Endothelial cell of umbilical vein (primary cell): Measurements from ENCODE around the gene RELN. TPM values are rescaled to one million over a fixed set of nuclear protein-coding genes. Genes with fewer than 3 reads are reported as not detected.

Experiments used
- BruUV-seq: library from RNA; stranded (reverse); fragments of 400-500 nt; replicated peaks from 2 replicates; lab custom pipeline; 2021; lab: Mats Ljungman, UMichigan
- CTCF ChIA-PET: fragments of 300-600, 350-600 bp; sonication (Branson Sonifier 250); formaldehyde crosslinking; loops from one replicate; lab custom pipeline; 2021; ENCODE audit warnings: antibody characterized with exemption, inconsistent platforms; lab: Charles Lee
- POLR2A ChIA-PET: fragments of 300-600, 350-600 bp; sonication (Branson Sonifier 250); formaldehyde crosslinking; loops from one replicate; lab custom pipeline; 2021; ENCODE audit warnings: antibody characterized with exemption, inconsistent platforms; lab: Charles Lee
- DNase-seq: peaks from one replicate; pipeline ENCODE4 v3.0.0-alpha.2; 2011; ENCODE audit warnings: low read depth, low spot score
- FAIRE-seq: peaks from 2 replicates; lab custom pipeline; 2011; peaks lifted over from hg19 to GRCh38; lab: Jason Lieb, UNC
- H2AFZ ChIP-seq: 2 replicates; pipeline ENCODE4 v1.6.0; 2012; ENCODE audit warnings: low read depth, low read length, control low read depth, inconsistent platforms
- H3K27ac ChIP-seq: 2 replicates; pipeline ENCODE4 v1.5.1; 2011; ENCODE audit warnings: low read depth, mild to moderate bottlenecking, control low read depth, low read length, moderate library complexity; ENCODE audit not compliant: insufficient read depth
- H3K27me3 ChIP-seq, 2 experiments: 2 replicates each; pipeline versions ENCODE4 v1.6.0 to v1.6.1; 2011; ENCODE audit warnings: low read length in 2 of 2, mixed read lengths in 1 of 2; ENCODE audit not compliant: control insufficient read depth in 2 of 2, insufficient read depth in 2 of 2
- H3K36me3 ChIP-seq, 2 experiments: 2 replicates in 1 of 2; 3 replicates in 1 of 2; pipeline ENCODE4 v1.5.1; 2011; ENCODE audit warnings: low read length in 2 of 2, mild to moderate bottlenecking in 1 of 2, moderate library complexity in 1 of 2; ENCODE audit not compliant: control insufficient read depth in 2 of 2, insufficient read depth in 2 of 2; ENCODE audit errors: extremely low read depth in 1 of 2
- H3K4me1 ChIP-seq: 3 replicates; pipeline ENCODE4 v1.5.1; 2011; ENCODE audit warnings: mild to moderate bottlenecking, low read length; ENCODE audit not compliant: control insufficient read depth, insufficient read depth; ENCODE audit errors: extremely low read depth
- H3K4me2 ChIP-seq: 2 replicates; pipeline ENCODE4 v1.6.1; 2011; ENCODE audit warnings: low read length, control low read depth, mixed read lengths; ENCODE audit not compliant: insufficient read depth
- H3K4me3 ChIP-seq, 3 experiments: fragments of 200-600 bp in 1 of 3; sonication (generic), shearing (Covaris generic) in 1 of 3; replicated peaks in 1 of 3; 2 replicates each; pipeline ENCODE4 v1.5.1; 2011 to 2016; ENCODE audit warnings: control low read depth in 3 of 3, low read length in 3 of 3, mild to moderate bottlenecking in 2 of 3, inconsistent platforms in 1 of 3, low read depth in 1 of 3, moderate library complexity in 1 of 3; ENCODE audit not compliant: insufficient read depth in 1 of 3
- H3K79me2 ChIP-seq: 2 replicates; pipeline ENCODE4 v1.6.0; 2012; ENCODE audit warnings: low read length, inconsistent platforms; ENCODE audit not compliant: control insufficient read depth, insufficient read depth
- H3K9ac ChIP-seq: replicated peaks from 2 replicates; pipeline ENCODE3; 2011; ENCODE audit warnings: low read length, control low read depth; ENCODE audit not compliant: insufficient read depth; ENCODE audit errors: extremely low read depth
- H3K9me1 ChIP-seq: replicated peaks from 3 replicates; pipeline ENCODE4 v1.6.0; 2011; ENCODE audit warnings: mild to moderate bottlenecking, low read length; ENCODE audit not compliant: control insufficient read depth, insufficient read depth; ENCODE audit errors: extremely low read depth
- H3K9me3 ChIP-seq: replicated peaks from 2 replicates; pipeline ENCODE4 v1.5.1; 2012; ENCODE audit warnings: low read length, inconsistent platforms; ENCODE audit not compliant: control insufficient read depth, insufficient read depth
- H4K20me1 ChIP-seq: replicated peaks from 2 replicates; pipeline ENCODE3; 2011; ENCODE audit warnings: mild to moderate bottlenecking, low read length; ENCODE audit not compliant: control insufficient read depth, insufficient read depth; ENCODE audit errors: extremely low read depth
- EZH2 ChIP-seq: IDR thresholded peaks from 2 replicates; pipeline ENCODE4 v1.6.1; 2012; ENCODE audit warnings: borderline replicate concordance, low read depth, mild to moderate bottlenecking, moderate library complexity, low read length, inconsistent platforms; ENCODE audit not compliant: severe bottlenecking
- FOS ChIP-seq: IDR thresholded peaks from 2 replicates; pipeline ENCODE4 v1.6.1; 2011; ENCODE audit warnings: mild to moderate bottlenecking, low read length, moderate library complexity, borderline replicate concordance; ENCODE audit not compliant: insufficient read depth
- GATA2 ChIP-seq: IDR thresholded peaks from 2 replicates; pipeline ENCODE4 v1.7.0; 2011; ENCODE audit warnings: low read depth, mild to moderate bottlenecking, moderate library complexity, mixed read lengths, low read length; ENCODE audit not compliant: insufficient read length, insufficient read depth
- JUN ChIP-seq: IDR thresholded peaks from 2 replicates; pipeline ENCODE4 v1.6.1; 2011; ENCODE audit warnings: borderline replicate concordance, low read depth; ENCODE audit not compliant: insufficient read length, insufficient read depth
- MYC ChIP-seq: IDR thresholded peaks from one replicate; pipeline ENCODE4 v1.6.1; 2011; ENCODE audit warnings: mild to moderate bottlenecking, low read depth, low read length
- POLR2A ChIP-seq: IDR thresholded peaks from 2 replicates; pipeline ENCODE4 v1.6.1; 2012; ENCODE audit warnings: low read depth, mild to moderate bottlenecking, control low read depth, low read length
- POLR2AphosphoS5 ChIP-seq: IDR thresholded peaks from 2 replicates; pipeline ENCODE4 v1.6.1; 2012; ENCODE audit warnings: low read depth, mild to moderate bottlenecking, control low read depth, low read length, moderate library complexity; ENCODE audit not compliant: insufficient read depth
- dilution Hi-C: fragments of 300-500 bp; cut with MboI; formaldehyde crosslinking; loops from one replicate; pipeline ENCODE4 v1.15.0; 2019; ENCODE audit warnings: low sequenced_read_pairs; ENCODE audit not compliant: extremely low pct_ligation_motif_present
- intact Hi-C: fragments of 100-400 bp; cut with micrococcal nuclease; formaldehyde crosslinking; loops from one replicate; pipeline ENCODE4 v1.10.0; 2022
- polyA plus RNA-seq, 4 experiments: library from polyadenylated mRNA; depleted of rRNA in 3 of 4; stranded (reverse) in 3 of 4; unstranded in 1 of 4; fragments of >200 nt; gene quantifications; 2 replicates each; pipeline versions ENCODE4 v1.2.1 to v1.2.3, GENCODE V29; 2011 to 2012; ENCODE audit warnings: missing spikeins in 1 of 4
- total RNA-seq: library from RNA; stranded (reverse); gene quantifications from 2 replicates; pipeline ENCODE4 v1.2.3, GENCODE V29; 2021
- TF ChIP-seq, protein P1 (sequence below): IDR thresholded peaks from 2 replicates; pipeline ENCODE4 v1.6.1; 2011; ENCODE audit not compliant: insufficient read depth, insufficient read length
- TF ChIP-seq, protein P2 (sequence below), 2 donors: IDR thresholded peaks; 1 replicate in 1 of 2; 2 replicates in 1 of 2; pipeline ENCODE4 v1.5.1; 2011; ENCODE audit warnings: low read length in 2 of 2, mild to moderate bottlenecking in 2 of 2, moderate library complexity in 2 of 2, control low read depth in 1 of 2, inconsistent platforms in 1 of 2, low read depth in 1 of 2; ENCODE audit not compliant: insufficient read depth in 1 of 2; ENCODE audit errors: extremely low read depth in 1 of 2

Gene RELN
- total and polyA plus RNA-seq, 2 donors (not counting 3 experiments of a cell fraction or from before 2014, with no cell fraction given) = 0.15 to 0.22 TPM

DNA sequence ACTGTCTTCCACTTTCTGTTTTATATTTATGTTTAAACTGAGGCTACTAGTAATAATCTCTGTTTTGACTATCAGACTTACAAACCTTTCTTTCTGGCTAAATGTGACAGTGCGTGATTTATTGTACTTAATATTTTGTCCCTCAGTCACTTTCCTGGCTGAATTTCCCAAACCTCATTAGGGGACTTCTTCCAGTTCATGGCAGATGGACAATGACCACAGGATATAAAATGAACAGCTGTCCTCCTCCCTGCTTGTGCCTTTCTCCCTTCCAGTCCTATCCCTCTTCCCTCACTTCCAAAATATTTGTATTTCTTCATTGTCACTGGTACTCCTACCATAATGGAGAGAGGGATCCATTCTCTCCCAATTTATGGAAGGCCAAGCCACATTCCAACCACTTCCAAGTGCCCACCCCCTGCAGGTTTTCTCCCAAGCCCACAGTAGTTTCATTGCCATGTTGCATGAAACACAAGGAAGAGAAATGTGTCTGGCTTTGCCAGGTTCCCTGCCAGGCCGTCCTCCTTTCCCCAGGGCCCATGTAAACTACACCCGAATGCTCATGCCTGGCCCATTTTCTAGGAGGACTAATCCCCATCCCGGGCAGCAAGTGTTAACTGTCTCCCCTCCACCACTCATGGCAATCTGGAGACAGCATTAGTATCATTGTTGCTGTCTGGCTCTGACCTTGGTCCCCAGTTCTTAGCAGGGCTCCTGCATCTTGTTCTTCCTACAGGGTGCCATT is 273.9 kb downstream of the RELN start:
- ChIA-PET CTCF (no interaction called here), POLR2A (no interaction called here)
- H3K4me2 ChIP-seq = no peak overlapping the region
- dilution Hi-C loops = no loop called here
- no peak overlapping the region for H2AFZ ChIP-seq
- DNase-seq = no peak
- FAIRE-seq = no peak
- intact Hi-C loops = no loop called here
- no peak overlapping the region for H3K4me3 ChIP-seq
- H3K9me1 ChIP-seq = no peaks in the 10 kb centered on the region
- H3K27me3 ChIP-seq = no peaks in the 10 kb centered on the region
- no peak overlapping the region for H3K27ac ChIP-seq
- H3K36me3 ChIP-seq = no peaks in the 10 kb centered on the region
- no peak overlapping the region for H3K9ac ChIP-seq
- TF ChIP-seq MYC (no peak), EZH2 (no peak), POLR2AphosphoS5 (no peak), FOS (no peak), GATA2 (no peak), POLR2A (no peak), JUN (no peak)
- TF ChIP-seq, protein P1, sequence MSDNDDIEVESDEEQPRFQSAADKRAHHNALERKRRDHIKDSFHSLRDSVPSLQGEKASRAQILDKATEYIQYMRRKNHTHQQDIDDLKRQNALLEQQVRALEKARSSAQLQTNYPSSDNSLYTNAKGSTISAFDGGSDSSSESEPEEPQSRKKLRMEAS = no peak
- TF ChIP-seq, protein P2, sequence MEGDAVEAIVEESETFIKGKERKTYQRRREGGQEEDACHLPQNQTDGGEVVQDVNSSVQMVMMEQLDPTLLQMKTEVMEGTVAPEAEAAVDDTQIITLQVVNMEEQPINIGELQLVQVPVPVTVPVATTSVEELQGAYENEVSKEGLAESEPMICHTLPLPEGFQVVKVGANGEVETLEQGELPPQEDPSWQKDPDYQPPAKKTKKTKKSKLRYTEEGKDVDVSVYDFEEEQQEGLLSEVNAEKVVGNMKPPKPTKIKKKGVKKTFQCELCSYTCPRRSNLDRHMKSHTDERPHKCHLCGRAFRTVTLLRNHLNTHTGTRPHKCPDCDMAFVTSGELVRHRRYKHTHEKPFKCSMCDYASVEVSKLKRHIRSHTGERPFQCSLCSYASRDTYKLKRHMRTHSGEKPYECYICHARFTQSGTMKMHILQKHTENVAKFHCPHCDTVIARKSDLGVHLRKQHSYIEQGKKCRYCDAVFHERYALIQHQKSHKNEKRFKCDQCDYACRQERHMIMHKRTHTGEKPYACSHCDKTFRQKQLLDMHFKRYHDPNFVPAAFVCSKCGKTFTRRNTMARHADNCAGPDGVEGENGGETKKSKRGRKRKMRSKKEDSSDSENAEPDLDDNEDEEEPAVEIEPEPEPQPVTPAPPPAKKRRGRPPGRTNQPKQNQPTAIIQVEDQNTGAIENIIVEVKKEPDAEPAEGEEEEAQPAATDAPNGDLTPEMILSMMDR (IDR thresholded peaks at IDR 0.05; ENCODE audit: extremely low read depth in 1 of 2, insufficient read depth in 1 of 2, low read depth in 1 of 2, low read length in 2 of 2) = no peak
- H3K79me2 ChIP-seq = no peaks in the 10 kb centered on the region
- H3K9me3 ChIP-seq = no peaks in the 10 kb centered on the region
- peaks cover 31% of the 10 kb centered on the region for H3K4me1 ChIP-seq
- no peaks in the 10 kb centered on the region for H4K20me1 ChIP-seq
- no TSS peak for BruUV-seq
